Nephron progenitor cell (in vitro differentiated cells): ENCODE results near the gene CTSD.

Experiments
- DNase-seq: peaks from one replicate; pipeline ENCODE4 v3.0.0; 2021
- H3K27ac Mint-ChIP-seq: 2 replicates; pipeline ENCODE4 v1.8.0; 2021; ENCODE audit warnings: mild to moderate bottlenecking, moderate library complexity, mixed read lengths
- H3K27me3 Mint-ChIP-seq: 2 replicates; pipeline ENCODE4 v1.8.0; 2021; ENCODE audit warnings: mild to moderate bottlenecking, low read depth, mixed read lengths; ENCODE audit not compliant: poor library complexity
- H3K36me3 Mint-ChIP-seq: 2 replicates; pipeline ENCODE4 v1.8.0; 2021; ENCODE audit warnings: low read depth, mixed read lengths
- H3K4me1 Mint-ChIP-seq: 2 replicates; pipeline ENCODE4 v1.8.0; 2021; ENCODE audit warnings: mixed read lengths
- H3K4me3 Mint-ChIP-seq: 2 replicates; pipeline ENCODE4 v1.8.0; 2021; ENCODE audit warnings: mild to moderate bottlenecking, moderate library complexity, mixed read lengths
- H3K9me3 Mint-ChIP-seq: 2 replicates; pipeline ENCODE4 v1.8.0; 2021; ENCODE audit warnings: mild to moderate bottlenecking, moderate library complexity, mixed read lengths
- TF ChIP-seq, protein P1 (sequence below): fragments of 200-600 bp; sonication (generic); IDR thresholded peaks from 2 replicates; pipeline ENCODE4 v1.5.0; 2021; ENCODE audit warnings: antibody characterized with exemption

CTSD gene

DNA sequence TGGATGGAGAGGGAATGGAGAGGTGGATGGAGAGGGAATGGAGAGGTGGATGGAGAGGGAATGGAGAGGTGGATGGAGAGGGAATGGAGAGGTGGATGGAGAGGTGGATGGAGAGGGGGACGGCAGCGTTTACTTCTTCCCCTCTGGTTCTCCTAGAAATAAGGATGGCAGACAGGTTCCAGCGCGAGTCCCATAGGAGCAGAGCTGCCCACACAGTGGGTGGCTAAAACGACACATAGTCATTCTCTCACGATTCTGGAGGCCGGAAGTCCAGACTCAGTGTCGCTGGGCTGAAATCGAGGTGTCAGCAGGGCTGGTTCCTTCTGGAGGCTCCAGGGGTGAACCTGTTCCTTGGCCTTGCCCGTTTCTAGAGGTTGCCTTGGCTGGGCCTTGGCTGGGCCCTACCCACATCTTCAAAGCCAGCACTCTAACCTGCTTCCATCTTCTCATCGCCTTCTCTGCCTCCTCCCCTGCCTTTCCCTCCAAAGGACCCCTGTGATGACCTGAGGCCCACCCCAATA is 12.7 kb upstream of the CTSD start:
- Mint-ChIP-seq H3K36me3 (no peaks in the 10 kb centered on the region), H3K4me3 (no peak overlapping the region), H3K27ac (no peak overlapping the region), H3K4me1 (peaks cover 38% of the 10 kb centered on the region), H3K9me3 (peaks cover 23% of the 10 kb centered on the region), H3K27me3 (peaks cover 19% of the 10 kb centered on the region)
- DNase-seq, result no peak
- TF ChIP-seq, protein P1, sequence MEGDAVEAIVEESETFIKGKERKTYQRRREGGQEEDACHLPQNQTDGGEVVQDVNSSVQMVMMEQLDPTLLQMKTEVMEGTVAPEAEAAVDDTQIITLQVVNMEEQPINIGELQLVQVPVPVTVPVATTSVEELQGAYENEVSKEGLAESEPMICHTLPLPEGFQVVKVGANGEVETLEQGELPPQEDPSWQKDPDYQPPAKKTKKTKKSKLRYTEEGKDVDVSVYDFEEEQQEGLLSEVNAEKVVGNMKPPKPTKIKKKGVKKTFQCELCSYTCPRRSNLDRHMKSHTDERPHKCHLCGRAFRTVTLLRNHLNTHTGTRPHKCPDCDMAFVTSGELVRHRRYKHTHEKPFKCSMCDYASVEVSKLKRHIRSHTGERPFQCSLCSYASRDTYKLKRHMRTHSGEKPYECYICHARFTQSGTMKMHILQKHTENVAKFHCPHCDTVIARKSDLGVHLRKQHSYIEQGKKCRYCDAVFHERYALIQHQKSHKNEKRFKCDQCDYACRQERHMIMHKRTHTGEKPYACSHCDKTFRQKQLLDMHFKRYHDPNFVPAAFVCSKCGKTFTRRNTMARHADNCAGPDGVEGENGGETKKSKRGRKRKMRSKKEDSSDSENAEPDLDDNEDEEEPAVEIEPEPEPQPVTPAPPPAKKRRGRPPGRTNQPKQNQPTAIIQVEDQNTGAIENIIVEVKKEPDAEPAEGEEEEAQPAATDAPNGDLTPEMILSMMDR, result no peak

DNA sequence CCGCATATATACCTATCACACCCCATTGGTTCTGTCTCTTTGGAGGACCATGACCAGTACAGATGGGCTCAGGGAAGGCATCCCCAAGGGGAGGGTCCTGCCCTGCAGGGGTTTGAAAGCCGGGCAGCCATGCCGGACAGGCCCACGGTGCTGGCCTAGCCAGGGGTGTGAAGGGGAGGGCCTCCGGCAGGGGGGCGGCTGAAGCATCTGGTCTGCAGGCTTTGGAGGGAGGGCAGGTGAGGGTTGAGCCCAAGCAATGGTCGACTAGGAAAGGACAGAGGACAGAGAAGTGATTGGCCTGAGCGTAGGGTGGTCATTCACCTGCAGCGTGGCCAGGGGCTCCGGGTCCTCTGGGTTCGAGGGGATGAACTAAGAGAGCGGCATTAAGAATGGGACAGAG is 11.2 kb upstream of the CTSD start:
- Mint-ChIP-seq H3K4me3 (no peak overlapping the region), H3K9me3 (peaks cover 23% of the 10 kb centered on the region), H3K27ac (no peak overlapping the region), H3K4me1 (peaks cover 23% of the 10 kb centered on the region), H3K36me3 (no peaks in the 10 kb centered on the region), H3K27me3 (peaks cover 22% of the 10 kb centered on the region)
- TF ChIP-seq, protein P1, result no peak
- DNase-seq, result no peak

DNA sequence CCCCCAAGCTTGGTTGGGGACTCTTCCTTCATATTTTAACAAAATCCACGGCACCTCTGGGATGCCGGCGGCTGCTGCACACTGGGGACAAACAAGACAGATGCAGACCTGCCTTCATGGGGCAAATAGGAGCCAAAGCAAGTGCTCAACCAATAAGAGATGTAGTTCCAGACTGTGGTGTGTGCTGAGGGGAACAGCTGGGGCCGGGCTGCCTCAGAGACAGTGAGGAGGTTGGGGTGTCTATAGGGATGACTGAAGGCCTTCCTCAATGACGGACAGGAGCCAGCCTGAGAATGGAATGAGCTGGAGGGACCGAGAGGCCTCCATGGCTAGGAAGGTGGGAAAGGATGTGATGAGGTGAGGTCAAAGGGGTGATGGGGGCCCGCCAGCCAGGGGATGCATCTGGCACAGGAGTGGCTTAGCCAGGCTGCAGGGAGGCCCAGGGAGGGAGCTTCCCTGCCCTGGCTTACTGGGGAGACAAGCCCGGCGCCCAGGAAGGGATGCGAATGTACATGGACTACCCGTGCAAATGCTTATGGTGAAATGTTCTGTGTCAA is 10.3 kb upstream of the CTSD start:
- DNase-seq, result no peak
- TF ChIP-seq, protein P1, result no peak
- Mint-ChIP-seq H3K4me1 (peaks cover 25% of the 10 kb centered on the region), H3K27ac (no peak overlapping the region), H3K9me3 (peaks cover 23% of the 10 kb centered on the region), H3K36me3 (no peaks in the 10 kb centered on the region), H3K4me3 (no peak overlapping the region), H3K27me3 (peaks cover 21% of the 10 kb centered on the region)

DNA sequence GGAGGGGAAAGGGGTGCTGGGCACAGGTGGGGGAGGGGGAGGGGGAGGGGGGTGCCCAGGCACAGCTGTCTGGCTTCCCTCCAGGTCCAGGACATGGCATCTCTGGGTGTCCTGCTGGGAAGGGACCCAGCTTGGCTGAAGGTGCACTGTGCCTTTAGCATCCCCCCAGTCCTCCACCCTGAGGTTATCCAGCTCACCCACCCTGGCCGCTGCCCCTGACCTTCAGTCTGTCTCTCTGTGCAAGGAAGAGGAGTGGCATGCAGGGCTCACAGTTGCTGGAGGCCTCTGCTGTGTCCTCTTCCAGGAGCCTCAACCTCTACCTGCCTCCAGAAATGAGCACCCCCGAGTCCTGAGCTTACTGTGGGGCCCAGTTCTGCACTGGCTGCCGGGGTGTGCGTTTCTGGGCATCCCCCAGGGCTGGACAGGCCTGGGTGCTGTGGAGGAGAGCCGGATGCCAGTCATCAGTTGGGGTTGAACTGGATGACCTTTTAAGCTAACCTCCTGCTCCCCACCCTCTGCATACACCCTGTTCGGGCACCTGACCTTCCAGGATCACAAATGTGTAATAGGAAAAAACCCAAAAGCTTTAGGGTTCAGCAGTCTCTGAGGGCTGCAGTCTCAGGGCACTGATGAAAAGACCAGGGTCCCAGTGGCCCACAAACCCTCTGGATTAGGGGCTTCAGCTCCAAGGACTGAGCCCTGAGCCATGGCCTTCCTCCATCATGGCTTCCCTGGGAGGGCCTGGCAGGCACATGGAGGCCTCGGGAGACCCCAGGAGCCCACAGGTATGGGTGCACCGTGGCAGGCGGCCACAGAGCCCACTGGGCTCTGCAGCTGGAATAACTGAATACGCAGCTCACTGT is 9.6 kb upstream of the CTSD start:
- peaks cover 23% of the 10 kb centered on the region for H3K9me3 Mint-ChIP-seq
- DNase-seq, result no peak
- TF ChIP-seq, protein P1, result no peak
- H3K4me3 Mint-ChIP-seq, result no peak overlapping the region
- no peaks in the 10 kb centered on the region for H3K36me3 Mint-ChIP-seq
- peaks cover 18% of the 10 kb centered on the region for H3K27me3 Mint-ChIP-seq
- H3K4me1 Mint-ChIP-seq, result peaks cover 30% of the 10 kb centered on the region
- H3K27ac Mint-ChIP-seq, result no peak overlapping the region

DNA sequence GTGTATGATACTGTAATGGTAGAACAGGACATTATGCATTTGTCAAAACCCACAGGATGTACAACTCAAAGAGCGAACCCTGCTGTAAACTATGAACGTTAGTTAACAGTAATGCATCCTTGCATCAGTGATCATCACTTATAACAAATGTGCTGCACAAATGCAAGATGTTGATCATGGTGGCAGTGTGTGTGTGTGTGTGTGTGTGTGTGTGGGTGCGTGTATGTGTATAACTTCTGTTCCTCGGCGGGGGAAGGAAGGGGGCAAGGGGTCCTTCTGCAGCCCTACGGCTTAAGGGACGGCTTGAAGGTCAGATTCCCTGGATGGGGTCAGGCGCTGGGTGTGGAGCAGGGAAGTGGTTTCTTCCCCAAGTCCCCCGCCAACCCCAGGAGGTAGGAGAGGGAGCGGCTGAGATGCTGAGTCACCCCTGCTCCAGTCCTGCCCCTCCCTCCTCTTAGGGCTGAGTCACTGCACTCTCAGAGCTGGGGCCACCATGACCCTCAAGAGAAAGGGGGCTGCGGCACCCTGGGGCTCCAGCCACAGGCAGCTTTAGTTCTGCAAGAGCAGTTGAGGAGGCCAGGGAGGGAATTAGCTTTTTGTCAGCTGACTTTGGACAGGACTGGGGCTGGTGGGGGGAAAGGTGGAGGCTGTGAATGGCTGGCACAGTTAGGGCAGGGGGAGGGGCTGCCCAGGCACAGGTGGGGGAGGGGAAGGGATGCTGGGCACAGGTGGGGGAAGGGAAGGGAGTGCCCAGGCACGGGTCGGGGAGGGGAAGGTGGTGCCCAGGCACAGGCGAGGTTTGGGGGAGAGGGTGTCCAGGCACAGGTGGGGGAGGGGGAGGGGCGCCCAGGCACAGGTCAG is 8.8 kb upstream of the CTSD start:
- Mint-ChIP-seq H3K36me3 (no peaks in the 10 kb centered on the region), H3K27ac (no peak overlapping the region), H3K27me3 (peaks cover 18% of the 10 kb centered on the region), H3K4me3 (peak overlapping the region; percentile 32), H3K9me3 (peaks cover 21% of the 10 kb centered on the region), H3K4me1 (peaks cover 30% of the 10 kb centered on the region)
- TF ChIP-seq, protein P1, result no peak
- DNase-seq, result no peak
